ENCODE data around the gene MRPL49. TPM values are rescaled to one million over a fixed set of nuclear protein-coding genes. Genes with fewer than 3 reads are reported as not detected.

MRPL49 gene
- total and polyA plus RNA-seq, 2 of the 13 experiments (the other 11 are each of a cell fraction or from before 2014, with no cell fraction given), result 39.2 to 53.3 TPM

- TF ChIP-seq GMEB2 (CRISPR knock-in tag; IDR thresholded peaks at IDR 0.05; ENCODE audit: low read depth) (peak; percentile 94), MAFK (conservative IDR thresholded peaks at IDR 0.05 in 1 of 2, IDR thresholded peaks at IDR 0.05 in 1 of 2; ENCODE audit: low read length in 2 of 2) (no peak), ATF7 (IDR thresholded peaks at IDR 0.05) (no peak), ATF7 (CRISPR knock-in tag; IDR thresholded peaks at IDR 0.05) (0 out of 2 replicates have a peak, but pooled peaks have one; percentile 20), PHF20 (CRISPR knock-in tag; IDR thresholded peaks at IDR 0.05) (peak; percentile 96), SAFB2 (CRISPR knock-in tag; IDR thresholded peaks at IDR 0.05; ENCODE audit: borderline replicate concordance, low read depth) (no peak; the same call in 1 of the 2 replicates), SIX1 (CRISPR knock-in tag; IDR thresholded peaks at IDR 0.05; ENCODE audit: borderline replicate concordance) (no peak), DMAP1 (CRISPR knock-in tag; IDR thresholded peaks at IDR 0.05) (peak; percentile 58), ISX (CRISPR knock-in tag; conservative IDR thresholded peaks at IDR 0.05) (no peak), ZFP1 (CRISPR knock-in tag; IDR thresholded peaks at IDR 0.05) (peak; percentile 67; the same call in 1 of the 2 replicates), ZBTB46 (CRISPR knock-in tag; IDR thresholded peaks at IDR 0.05; ENCODE audit: borderline replicate concordance) (no peak; the same call in 1 of the 2 replicates), NR3C1 (CRISPR knock-in tag; IDR thresholded peaks at IDR 0.05) (no peak), TBL1XR1 (IDR thresholded peaks at IDR 0.05; ENCODE audit: borderline replicate concordance, low read length, partially characterized antibody) (peak; percentile 9), ZBED4 (CRISPR knock-in tag; IDR thresholded peaks at IDR 0.05; ENCODE audit: borderline replicate concordance) (no peak; the same call in 1 of the 2 replicates), NR2F6 (IDR thresholded peaks at IDR 0.05) (no peak), NR2F6 (CRISPR knock-in tag; IDR thresholded peaks at IDR 0.05) (no peak), HNRNPUL1 (IDR thresholded peaks at IDR 0.05; ENCODE audit: low read depth, low read length) (no peak), ZNF501 (CRISPR knock-in tag; IDR thresholded peaks at IDR 0.05) (peak; percentile 81), SP5 (CRISPR knock-in tag; IDR thresholded peaks at IDR 0.05; ENCODE audit: borderline replicate concordance, low read depth) (peak; percentile 86), SATB2 (CRISPR knock-in tag; IDR thresholded peaks at IDR 0.05) (peak; percentile 55; the same call in 1 of the 2 replicates), ZSCAN29 (CRISPR knock-in tag; conservative IDR thresholded peaks at IDR 0.05) (no peak), ZNF766 (CRISPR knock-in tag; IDR thresholded peaks at IDR 0.05; ENCODE audit: borderline replicate concordance) (peak; percentile 86; the same call in 1 of the 2 replicates), HNRNPL (IDR thresholded peaks at IDR 0.05; ENCODE audit: low read depth, low read length) (0 out of 2 replicates have a peak, but pooled peaks have one; percentile 65), WIZ (CRISPR knock-in tag; IDR thresholded peaks at IDR 0.05) (no peak), PAF1 (CRISPR knock-in tag; IDR thresholded peaks at IDR 0.05) (no peak)
Observed at GRCh38 chr11:65121865-65122696, at the start of gene MRPL49, which contains the start of gene FAU (continued).

Data from HepG2 (cell line).